ENCODE data around the gene MAGI2.
"Not testable (repeated sequence)": the region's sequence is repeated elsewhere in the genome, so short reads cannot be mapped to it uniquely, and the experiment has no call there.

Gene MAGI2

DNA sequence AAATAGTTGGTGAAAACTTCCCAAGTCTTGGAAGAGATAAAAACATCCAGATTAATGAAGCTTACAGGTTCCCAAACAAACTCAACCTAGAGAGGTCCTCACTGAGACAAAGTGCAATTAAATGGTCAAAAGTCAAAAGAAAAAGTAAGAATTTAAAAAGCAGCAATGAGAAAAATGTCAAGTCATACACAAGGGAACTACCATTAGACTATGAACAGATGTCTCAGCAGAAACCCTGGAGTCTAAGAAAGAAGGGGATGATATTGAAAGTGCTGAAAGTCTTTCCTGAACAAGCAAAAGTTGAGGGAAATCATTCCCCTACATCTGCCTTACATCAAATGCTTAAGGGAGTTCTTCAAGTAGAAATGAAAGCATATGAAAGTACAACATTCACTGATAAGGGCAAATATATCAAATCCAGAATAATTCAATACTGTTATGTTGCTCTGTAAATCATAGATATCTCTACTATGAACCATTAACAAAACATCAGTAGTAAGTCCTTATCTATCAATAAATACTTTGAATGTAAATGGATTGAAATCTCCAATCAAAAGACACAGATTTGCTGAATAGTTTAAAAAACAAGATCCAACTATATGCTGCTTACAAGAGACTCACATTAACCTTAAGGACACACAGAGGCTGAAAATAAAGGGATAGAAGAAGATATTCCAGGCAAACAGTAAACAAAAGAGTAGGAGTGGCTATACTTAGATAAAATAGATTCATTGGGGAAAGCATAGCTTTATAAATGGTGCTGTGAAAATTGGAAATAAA lies 1205.4 kb downstream of the MAGI2 start:
- no peaks in the 10 kb centered on the region for H3K36me3 ChIP-seq (ENCODE audit: control insufficient read depth, insufficient read depth, low read length, severe bottlenecking)

DNA sequence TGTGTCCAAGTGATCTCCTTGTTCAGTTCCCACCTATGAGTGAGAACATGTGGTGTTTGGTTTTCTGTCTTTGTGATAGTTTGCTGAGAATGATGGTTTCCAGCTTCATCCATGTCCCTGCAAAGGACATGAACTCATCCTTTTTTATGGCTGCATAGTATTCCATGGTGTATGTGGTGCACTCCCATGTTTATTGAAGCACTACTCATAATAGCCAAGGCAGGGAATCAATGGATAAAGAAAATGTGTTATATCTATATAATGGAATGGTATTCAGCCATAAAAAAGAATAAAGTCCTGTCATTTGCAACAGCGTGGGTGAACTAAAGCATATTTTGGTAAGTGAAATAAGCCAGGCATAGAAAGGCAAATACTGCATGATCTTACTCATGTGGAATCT lies 1213.3 kb downstream of the MAGI2 start:
- not testable (repeated sequence) for H3K4me1 ChIP-seq (ENCODE audit: control insufficient read depth, insufficient read depth, low read length); H3K27me3 ChIP-seq (replicated peaks; ENCODE audit: control insufficient read depth, insufficient read depth, low read length); H3K9ac ChIP-seq (ENCODE audit: low read length); DNase-seq (ENCODE audit: low read depth); H3K4me3 ChIP-seq (ENCODE audit: low read length); H3K9me3 ChIP-seq (ENCODE audit: control insufficient read depth, low read length); H3K36me3 ChIP-seq (ENCODE audit: control insufficient read depth, insufficient read depth, low read length, severe bottlenecking)

More for the DNA sequence above, 1205.4 kb downstream of the MAGI2 start:
- H3K9me3 ChIP-seq (ENCODE audit: control insufficient read depth, low read length), result peaks cover 26% of the 10 kb centered on the region
- H3K9ac ChIP-seq (ENCODE audit: low read length), result no peak overlapping the region
- DNase-seq (ENCODE audit: low read depth), result no peak
- H3K27me3 ChIP-seq (replicated peaks; ENCODE audit: control insufficient read depth, insufficient read depth, low read length), result no peaks in the 10 kb centered on the region
- H3K4me3 ChIP-seq (ENCODE audit: low read length), result no peak overlapping the region
- peaks cover 7% of the 10 kb centered on the region for H3K4me1 ChIP-seq (ENCODE audit: control insufficient read depth, insufficient read depth, low read length)

DNA sequence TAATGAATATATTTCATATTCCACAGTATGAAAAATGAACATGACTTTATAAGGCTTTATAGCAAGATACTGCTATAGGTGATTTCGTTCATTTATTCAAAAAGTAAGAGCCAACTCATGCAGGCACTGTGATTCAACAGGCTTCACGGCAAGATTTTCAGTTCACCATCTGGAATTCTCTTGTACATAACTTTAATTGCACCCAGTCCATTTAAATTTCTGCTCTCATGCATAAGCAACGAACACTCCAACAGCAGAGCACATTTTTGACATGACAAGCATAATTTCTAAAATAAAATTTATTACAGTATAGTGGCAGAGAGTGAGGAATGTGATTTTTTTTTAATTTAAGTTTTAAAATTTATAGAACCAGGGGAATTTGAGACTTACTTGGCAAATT lies 1218.8 kb downstream of the MAGI2 start:
- Histone ChIP-seq H3K27me3 (replicated peaks; ENCODE audit: control insufficient read depth, insufficient read depth, low read length) (no peaks in the 10 kb centered on the region), H3K4me3 (ENCODE audit: low read length) (no peak overlapping the region), H3K9me3 (ENCODE audit: control insufficient read depth, low read length) (no peaks in the 10 kb centered on the region), H3K4me1 (ENCODE audit: control insufficient read depth, insufficient read depth, low read length) (no peaks in the 10 kb centered on the region), H3K9ac (ENCODE audit: low read length) (no peak overlapping the region), H3K36me3 (ENCODE audit: control insufficient read depth, insufficient read depth, low read length, severe bottlenecking) (no peaks in the 10 kb centered on the region)
- DNase-seq (ENCODE audit: low read depth), result no peak

DNA sequence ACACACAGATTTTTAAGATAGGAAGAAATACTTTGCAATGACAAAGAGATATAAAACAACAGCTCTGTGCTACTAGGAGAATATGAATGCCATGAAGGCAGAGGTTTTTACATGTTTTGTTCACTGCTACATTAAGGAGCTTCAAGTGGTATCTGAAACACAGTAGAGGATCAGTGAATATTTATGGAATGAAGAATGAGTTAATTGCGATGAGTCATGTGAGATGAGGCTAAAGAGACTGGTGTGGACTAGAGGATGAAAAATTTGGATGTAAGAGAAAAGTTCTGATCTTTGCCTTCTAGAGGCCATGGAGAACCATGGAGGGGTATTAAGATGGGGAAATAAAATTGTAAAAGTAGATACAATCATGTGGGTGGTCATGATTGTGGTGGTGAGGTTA lies 1220.7 kb downstream of the MAGI2 start:
- DNase-seq (ENCODE audit: low read depth), result peak; percentile 32
- no peaks in the 10 kb centered on the region for H3K36me3 ChIP-seq (ENCODE audit: control insufficient read depth, insufficient read depth, low read length, severe bottlenecking)
- peaks cover 4% of the 10 kb centered on the region for H3K4me1 ChIP-seq (ENCODE audit: control insufficient read depth, insufficient read depth, low read length)
- no peak overlapping the region for H3K9ac ChIP-seq (ENCODE audit: low read length)
- no peaks in the 10 kb centered on the region for H3K9me3 ChIP-seq (ENCODE audit: control insufficient read depth, low read length)
- H3K4me3 ChIP-seq (ENCODE audit: low read length), result no peak overlapping the region
- no peaks in the 10 kb centered on the region for H3K27me3 ChIP-seq (replicated peaks; ENCODE audit: control insufficient read depth, insufficient read depth, low read length)

DNA sequence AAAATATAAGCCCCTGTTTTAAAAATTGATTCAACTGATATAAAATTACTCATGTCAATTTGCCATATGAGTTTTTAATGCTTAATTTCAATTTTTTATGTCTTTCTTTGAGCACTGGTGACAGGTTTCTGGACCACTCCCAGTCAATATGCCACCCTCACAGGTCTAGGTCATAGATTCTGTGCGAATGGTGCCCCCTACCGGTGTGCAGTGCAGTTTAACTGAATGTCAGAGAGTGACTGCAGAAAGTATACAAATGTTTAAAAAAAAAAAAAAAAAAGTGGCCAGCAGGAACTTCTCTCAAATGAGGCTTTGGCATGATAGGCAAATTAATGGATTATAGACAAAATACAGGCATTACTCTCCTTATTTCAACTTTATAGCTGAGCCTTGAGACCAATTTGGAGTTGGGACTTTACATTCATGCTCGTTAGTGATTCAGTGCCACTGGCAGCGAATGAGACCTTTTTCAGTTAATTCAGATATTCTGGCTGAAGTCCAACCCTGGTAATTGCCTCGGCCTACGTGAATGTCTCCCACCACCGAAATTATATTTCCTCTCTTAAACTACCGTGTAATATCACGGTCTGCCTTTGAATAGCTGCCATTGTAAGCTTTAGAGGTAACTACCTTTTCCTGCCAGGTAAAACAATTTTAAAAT lies 1227.3 kb downstream of the MAGI2 start:
- Histone ChIP-seq H3K27me3 (replicated peaks; ENCODE audit: control insufficient read depth, insufficient read depth, low read length) (no peaks in the 10 kb centered on the region), H3K4me3 (ENCODE audit: low read length) (no peak overlapping the region), H3K4me1 (ENCODE audit: control insufficient read depth, insufficient read depth, low read length) (peaks cover 35% of the 10 kb centered on the region), H3K36me3 (ENCODE audit: control insufficient read depth, insufficient read depth, low read length, severe bottlenecking) (no peaks in the 10 kb centered on the region), H3K9ac (ENCODE audit: low read length) (no peak overlapping the region), H3K9me3 (ENCODE audit: control insufficient read depth, low read length) (no peaks in the 10 kb centered on the region)
- DNase-seq (ENCODE audit: low read depth), result peak; percentile 31

DNA sequence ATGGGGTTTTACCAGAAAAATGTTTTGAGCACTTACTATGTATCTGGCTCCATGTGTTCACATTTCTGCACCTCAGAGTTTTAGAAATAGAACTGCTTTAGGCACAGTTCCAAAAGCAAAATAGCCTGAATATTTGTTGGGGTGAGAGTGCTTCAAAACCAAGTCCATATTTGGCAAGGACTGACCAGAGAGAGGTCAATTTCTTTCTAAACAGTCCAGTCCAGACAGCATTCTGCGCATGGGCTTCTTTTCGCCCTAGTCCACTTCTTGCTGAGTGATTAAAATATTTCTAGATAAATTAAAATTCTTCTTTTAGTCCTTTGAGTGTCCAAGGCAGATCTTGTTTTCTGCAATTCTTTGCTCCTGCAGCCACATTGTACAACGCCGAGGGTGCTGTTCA lies 1227.9 kb downstream of the MAGI2 start:
- Histone ChIP-seq H3K9ac (ENCODE audit: low read length) (no peak overlapping the region), H3K36me3 (ENCODE audit: control insufficient read depth, insufficient read depth, low read length, severe bottlenecking) (no peaks in the 10 kb centered on the region), H3K27me3 (replicated peaks; ENCODE audit: control insufficient read depth, insufficient read depth, low read length) (no peaks in the 10 kb centered on the region), H3K4me3 (ENCODE audit: low read length) (no peak overlapping the region), H3K4me1 (ENCODE audit: control insufficient read depth, insufficient read depth, low read length) (peaks cover 35% of the 10 kb centered on the region), H3K9me3 (ENCODE audit: control insufficient read depth, low read length) (no peaks in the 10 kb centered on the region)
- peak; percentile 18 for DNase-seq (ENCODE audit: low read depth)

DNA sequence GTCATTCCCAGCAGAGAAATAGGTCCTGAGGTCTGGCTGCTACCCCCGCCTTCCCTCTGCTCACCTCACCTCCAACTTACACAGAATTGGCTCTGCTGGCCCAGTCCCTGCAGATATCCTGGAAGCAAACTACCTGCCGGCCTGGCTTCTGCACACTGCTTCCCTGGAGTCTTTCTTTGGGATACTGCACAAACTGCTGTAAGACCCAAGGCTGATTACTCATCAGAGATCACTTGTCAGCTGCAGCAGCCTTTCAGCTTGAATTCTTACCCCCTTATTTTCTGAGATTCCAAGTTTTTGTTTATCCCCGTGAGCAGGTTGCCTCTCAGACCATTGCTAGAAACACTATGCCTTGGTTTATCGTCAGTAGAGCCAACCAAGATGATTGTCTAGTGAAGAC lies 1228.5 kb downstream of the MAGI2 start:
- no peaks in the 10 kb centered on the region for H3K9me3 ChIP-seq (ENCODE audit: control insufficient read depth, low read length)
- no peak overlapping the region for H3K9ac ChIP-seq (ENCODE audit: low read length)
- H3K4me3 ChIP-seq (ENCODE audit: low read length), result no peak overlapping the region
- H3K36me3 ChIP-seq (ENCODE audit: control insufficient read depth, insufficient read depth, low read length, severe bottlenecking), result no peaks in the 10 kb centered on the region
- H3K27me3 ChIP-seq (replicated peaks; ENCODE audit: control insufficient read depth, insufficient read depth, low read length), result no peaks in the 10 kb centered on the region
- no peak for DNase-seq (ENCODE audit: low read depth)
- H3K4me1 ChIP-seq (ENCODE audit: control insufficient read depth, insufficient read depth, low read length), result peaks cover 35% of the 10 kb centered on the region

DNA sequence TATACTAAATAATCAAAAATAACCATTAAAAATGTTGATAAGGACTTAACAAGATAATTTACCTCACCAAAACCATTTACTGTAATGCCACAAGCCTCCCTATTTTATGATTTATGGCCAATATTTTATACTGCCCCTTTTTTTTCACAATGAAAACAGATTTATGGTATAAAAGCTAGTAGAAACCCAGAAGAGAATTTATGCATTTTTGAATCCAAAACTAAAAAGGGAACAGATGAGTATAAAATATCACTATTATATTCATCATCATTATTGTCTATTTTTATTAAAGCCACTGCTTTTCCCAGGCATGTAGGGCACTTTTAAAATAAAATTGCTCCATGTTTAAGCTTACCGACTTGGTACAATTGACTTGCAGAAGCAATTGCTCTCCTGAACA lies 1229.9 kb downstream of the MAGI2 start:
- Histone ChIP-seq H3K9ac (ENCODE audit: low read length) (no peak overlapping the region), H3K9me3 (ENCODE audit: control insufficient read depth, low read length) (no peaks in the 10 kb centered on the region), H3K36me3 (ENCODE audit: control insufficient read depth, insufficient read depth, low read length, severe bottlenecking) (no peaks in the 10 kb centered on the region), H3K4me1 (ENCODE audit: control insufficient read depth, insufficient read depth, low read length) (peaks cover 35% of the 10 kb centered on the region), H3K4me3 (ENCODE audit: low read length) (no peak overlapping the region), H3K27me3 (replicated peaks; ENCODE audit: control insufficient read depth, insufficient read depth, low read length) (no peaks in the 10 kb centered on the region)
- no peak for DNase-seq (ENCODE audit: low read depth)

DNA sequence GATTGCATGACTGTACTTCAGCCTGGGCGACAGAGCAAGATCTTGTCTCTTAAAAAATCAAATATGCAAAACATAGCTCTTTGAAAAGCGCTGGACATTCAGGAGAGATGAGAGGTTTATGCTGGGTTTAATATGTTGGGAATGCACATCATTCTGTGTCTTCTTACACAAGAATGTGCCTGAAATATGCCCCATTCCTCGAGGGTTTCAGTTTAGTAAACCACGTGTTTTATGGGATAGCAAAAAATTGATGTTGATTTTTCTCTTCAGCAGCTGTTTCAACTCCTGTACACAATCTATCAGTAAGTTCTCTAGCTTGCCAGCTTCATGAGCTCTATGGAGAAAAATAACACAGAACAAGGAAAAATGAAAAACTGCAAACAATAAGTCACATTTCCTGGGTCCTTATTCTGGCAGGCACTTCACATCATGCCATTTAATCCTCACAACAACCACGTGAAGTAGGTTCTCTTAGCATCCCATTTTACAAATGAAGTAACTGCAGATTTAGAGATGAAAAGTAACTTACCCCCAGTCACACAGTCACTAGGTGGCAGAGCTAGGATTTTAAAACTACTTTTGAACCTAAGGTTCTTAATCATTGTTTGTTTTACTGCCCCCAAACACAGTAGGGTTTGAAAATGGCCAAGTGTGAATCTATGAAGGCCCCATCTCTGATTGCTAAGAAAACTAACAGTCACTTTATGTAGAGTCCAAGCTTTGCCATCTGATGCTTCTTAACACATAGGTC lies 1231.3 kb downstream of the MAGI2 start:
- Histone ChIP-seq H3K27me3 (replicated peaks; ENCODE audit: control insufficient read depth, insufficient read depth, low read length) (no peaks in the 10 kb centered on the region), H3K36me3 (ENCODE audit: control insufficient read depth, insufficient read depth, low read length, severe bottlenecking) (no peaks in the 10 kb centered on the region), H3K4me3 (ENCODE audit: low read length) (no peak overlapping the region), H3K9ac (ENCODE audit: low read length) (no peak overlapping the region), H3K4me1 (ENCODE audit: control insufficient read depth, insufficient read depth, low read length) (peaks cover 30% of the 10 kb centered on the region), H3K9me3 (ENCODE audit: control insufficient read depth, low read length) (no peaks in the 10 kb centered on the region)
- DNase-seq (ENCODE audit: low read depth), result peak; percentile 79

DNA sequence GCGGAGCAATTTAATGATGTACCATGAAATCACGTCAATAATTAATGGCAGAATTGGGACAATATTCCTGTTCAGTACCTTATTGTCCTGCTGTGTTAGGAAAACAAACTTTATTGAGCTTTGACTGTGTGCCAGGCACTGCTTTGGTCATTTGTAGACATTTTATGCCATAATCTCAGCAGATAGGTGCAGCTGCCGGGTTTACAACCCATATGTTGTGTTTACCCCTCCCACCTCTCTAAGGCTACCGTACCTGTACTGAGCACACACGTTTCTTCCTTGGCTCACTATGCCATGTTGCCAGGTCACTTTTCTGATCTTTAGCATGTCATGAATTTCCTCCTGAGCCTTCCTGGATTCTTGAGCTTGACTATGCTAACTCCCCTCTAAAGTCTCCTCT lies 1232.7 kb downstream of the MAGI2 start:
- Histone ChIP-seq H3K9me3 (ENCODE audit: control insufficient read depth, low read length) (no peaks in the 10 kb centered on the region), H3K36me3 (ENCODE audit: control insufficient read depth, insufficient read depth, low read length, severe bottlenecking) (no peaks in the 10 kb centered on the region), H3K4me3 (ENCODE audit: low read length) (no peak overlapping the region), H3K27me3 (replicated peaks; ENCODE audit: control insufficient read depth, insufficient read depth, low read length) (no peaks in the 10 kb centered on the region), H3K4me1 (ENCODE audit: control insufficient read depth, insufficient read depth, low read length) (peaks cover 16% of the 10 kb centered on the region), H3K9ac (ENCODE audit: low read length) (no peak overlapping the region)
- no peak for DNase-seq (ENCODE audit: low read depth)

DNA sequence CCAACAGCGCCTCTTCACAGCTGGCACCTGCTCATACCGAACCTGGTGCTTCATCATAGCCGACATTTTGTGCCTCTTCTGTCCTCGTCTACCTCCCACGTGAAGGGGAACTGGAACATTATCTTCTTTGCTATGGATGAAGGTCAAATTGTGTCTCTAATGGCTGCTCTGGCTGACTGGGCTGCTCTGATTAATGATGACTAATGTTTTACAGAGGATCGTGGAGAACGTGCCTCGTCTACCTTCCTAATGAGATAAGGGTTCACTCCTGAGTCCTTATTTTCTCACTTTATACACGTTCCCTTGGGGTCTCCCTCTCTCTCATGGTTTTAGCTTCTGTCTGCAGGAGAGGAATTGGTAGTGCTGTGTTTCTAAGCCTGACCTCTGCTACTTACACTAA lies 1234.6 kb downstream of the MAGI2 start:
- H3K4me3 ChIP-seq (ENCODE audit: low read length), result no peak overlapping the region
- H3K9me3 ChIP-seq (ENCODE audit: control insufficient read depth, low read length), result no peaks in the 10 kb centered on the region
- H3K27me3 ChIP-seq (replicated peaks; ENCODE audit: control insufficient read depth, insufficient read depth, low read length), result no peaks in the 10 kb centered on the region
- peaks cover 10% of the 10 kb centered on the region for H3K4me1 ChIP-seq (ENCODE audit: control insufficient read depth, insufficient read depth, low read length)
- no peaks in the 10 kb centered on the region for H3K36me3 ChIP-seq (ENCODE audit: control insufficient read depth, insufficient read depth, low read length, severe bottlenecking)
- no peak for DNase-seq (ENCODE audit: low read depth)
- H3K9ac ChIP-seq (ENCODE audit: low read length), result no peak overlapping the region

All from adipocyte (in vitro differentiated cells).